Islet precursor cell (in vitro differentiated cells): ENCODE data around the gene CFAP91.
A peak's percentile ranks its signal among the peaks of the same experiment; 100 is the strongest.
"Not testable (repeated sequence)": the region's sequence is repeated elsewhere in the genome, so short reads cannot be mapped to it uniquely, and the experiment has no call there.

Experiments
- DNase-seq: peaks from one replicate; pipeline ENCODE4 v3.0.0-alpha.2; 2018

CFAP91 gene

GRCh38 chr3:119678209-119678608 is 24.6 kb upstream of the CFAP91 start:
- DNase-seq, result not testable (repeated sequence)

GRCh38 chr3:119679874-119680273 is 22.9 kb upstream of the CFAP91 start:
- peak; percentile 76 for DNase-seq

GRCh38 chr3:119681279-119681678 is 21.5 kb upstream of the CFAP91 start:
- DNase-seq, result no peak

GRCh38 chr3:119683421-119683820 is 19.4 kb upstream of the CFAP91 start:
- DNase-seq, result no peak

GRCh38 chr3:119690043-119690656 is 12.7 kb upstream of the CFAP91 start:
- DNase-seq, result no peak

GRCh38 chr3:119695480-119695879 is 7.3 kb upstream of the CFAP91 start:
- no peak for DNase-seq

GRCh38 chr3:119697394-119697793 is 5.4 kb upstream of the CFAP91 start:
- DNase-seq, result no peak

GRCh38 chr3:119700269-119700919 is 2.4 kb upstream of the CFAP91 start:
- no peak for DNase-seq

GRCh38 chr3:119700920-119701734 is 1.7 kb upstream of the CFAP91 start:
- no peak for DNase-seq

- no peak for DNase-seq
These were observed 1.2 kb downstream of the CFAP91 start for GRCh38 chr3:119703820-119704531.

GRCh38 chr3:119715105-119715504 is 12.3 kb downstream of the CFAP91 start:
- DNase-seq, result no peak

- no peak for DNase-seq
These were observed 14.2 kb downstream of the CFAP91 start for GRCh38 chr3:119716998-119717397.

GRCh38 chr3:119717520-119717919 is 14.7 kb downstream of the CFAP91 start:
- DNase-seq, result no peak

GRCh38 chr3:119723022-119723421 is 20.2 kb downstream of the CFAP91 start:
- no peak for DNase-seq

- DNase-seq, result no peak
These were observed 24.1 kb downstream of the CFAP91 start for GRCh38 chr3:119726909-119727308.

- DNase-seq, result no peak
These were observed 27.2 kb downstream of the CFAP91 start for GRCh38 chr3:119729996-119730395.

- no peak for DNase-seq
These were observed 28.9 kb downstream of the CFAP91 start for GRCh38 chr3:119731560-119732343.

- DNase-seq, result no peak
These were observed 31.0 kb downstream of the CFAP91 start for GRCh38 chr3:119733812-119734211.

- no peak for DNase-seq
These were observed 35.9 kb downstream of the CFAP91 start for GRCh38 chr3:119738741-119739140.

- no peak for DNase-seq
These were observed 39.1 kb downstream of the CFAP91 start for GRCh38 chr3:119741657-119742590.

- no peak for DNase-seq
These were observed 41.1 kb downstream of the CFAP91 start for GRCh38 chr3:119743921-119744320.
